Bladder microvascular endothelial cell (primary cell): ENCODE results near the gene DUSP16. TPM values are rescaled to one million over a fixed set of nuclear protein-coding genes. Genes with fewer than 3 reads are reported as not detected.

Experiments
- total RNA-seq: library from RNA; depleted of rRNA; stranded (reverse); fragments of >200 nt; gene quantifications from 2 replicates; pipeline ENCODE4 v1.2.3, GENCODE V29; 2014

The DUSP16 gene, protein sequence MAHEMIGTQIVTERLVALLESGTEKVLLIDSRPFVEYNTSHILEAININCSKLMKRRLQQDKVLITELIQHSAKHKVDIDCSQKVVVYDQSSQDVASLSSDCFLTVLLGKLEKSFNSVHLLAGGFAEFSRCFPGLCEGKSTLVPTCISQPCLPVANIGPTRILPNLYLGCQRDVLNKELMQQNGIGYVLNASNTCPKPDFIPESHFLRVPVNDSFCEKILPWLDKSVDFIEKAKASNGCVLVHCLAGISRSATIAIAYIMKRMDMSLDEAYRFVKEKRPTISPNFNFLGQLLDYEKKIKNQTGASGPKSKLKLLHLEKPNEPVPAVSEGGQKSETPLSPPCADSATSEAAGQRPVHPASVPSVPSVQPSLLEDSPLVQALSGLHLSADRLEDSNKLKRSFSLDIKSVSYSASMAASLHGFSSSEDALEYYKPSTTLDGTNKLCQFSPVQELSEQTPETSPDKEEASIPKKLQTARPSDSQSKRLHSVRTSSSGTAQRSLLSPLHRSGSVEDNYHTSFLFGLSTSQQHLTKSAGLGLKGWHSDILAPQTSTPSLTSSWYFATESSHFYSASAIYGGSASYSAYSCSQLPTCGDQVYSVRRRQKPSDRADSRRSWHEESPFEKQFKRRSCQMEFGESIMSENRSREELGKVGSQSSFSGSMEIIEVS
- 6.8 and 17.3 TPM in 2 replicates for total RNA-seq

DNA sequence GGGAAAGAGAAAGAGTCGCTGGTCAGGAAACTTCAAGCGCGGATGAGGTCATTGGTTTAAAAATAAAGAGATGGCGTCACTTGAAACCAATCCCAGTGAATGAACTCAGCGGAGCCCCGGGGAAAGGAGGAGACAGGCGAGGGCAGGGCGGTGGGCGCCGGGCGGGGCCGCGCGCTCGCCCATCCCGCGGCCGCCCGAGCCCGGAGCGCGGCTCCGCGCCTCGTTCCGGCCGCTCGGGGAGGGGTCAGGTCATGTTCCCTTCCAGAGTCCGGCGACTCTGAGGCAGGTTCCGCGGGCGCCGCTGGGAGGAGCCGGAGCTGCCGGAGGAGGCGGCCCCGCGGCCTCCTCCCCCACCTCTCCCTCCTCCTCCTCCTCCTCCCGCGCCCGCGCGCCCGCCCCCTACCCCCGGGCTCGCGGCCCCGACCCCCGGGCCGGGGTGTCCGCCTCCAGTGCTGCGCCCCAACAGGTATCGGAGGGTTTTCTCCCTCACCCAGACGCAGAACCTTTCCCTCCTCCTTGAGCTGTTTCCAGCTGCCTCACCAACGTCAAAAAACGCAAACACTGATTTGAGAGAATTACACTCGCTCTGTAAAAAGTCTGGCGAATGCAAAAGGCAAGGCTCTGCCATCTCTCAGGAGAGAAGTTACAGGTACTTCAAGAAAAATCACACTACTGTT, at the start of gene DUSP16:
TSS of gene DUSP16 (minus strand) at position 279 of the 677 bp plus-strand sequence. CDS start 41,765 bp downstream, outside the sequence.

DNA sequence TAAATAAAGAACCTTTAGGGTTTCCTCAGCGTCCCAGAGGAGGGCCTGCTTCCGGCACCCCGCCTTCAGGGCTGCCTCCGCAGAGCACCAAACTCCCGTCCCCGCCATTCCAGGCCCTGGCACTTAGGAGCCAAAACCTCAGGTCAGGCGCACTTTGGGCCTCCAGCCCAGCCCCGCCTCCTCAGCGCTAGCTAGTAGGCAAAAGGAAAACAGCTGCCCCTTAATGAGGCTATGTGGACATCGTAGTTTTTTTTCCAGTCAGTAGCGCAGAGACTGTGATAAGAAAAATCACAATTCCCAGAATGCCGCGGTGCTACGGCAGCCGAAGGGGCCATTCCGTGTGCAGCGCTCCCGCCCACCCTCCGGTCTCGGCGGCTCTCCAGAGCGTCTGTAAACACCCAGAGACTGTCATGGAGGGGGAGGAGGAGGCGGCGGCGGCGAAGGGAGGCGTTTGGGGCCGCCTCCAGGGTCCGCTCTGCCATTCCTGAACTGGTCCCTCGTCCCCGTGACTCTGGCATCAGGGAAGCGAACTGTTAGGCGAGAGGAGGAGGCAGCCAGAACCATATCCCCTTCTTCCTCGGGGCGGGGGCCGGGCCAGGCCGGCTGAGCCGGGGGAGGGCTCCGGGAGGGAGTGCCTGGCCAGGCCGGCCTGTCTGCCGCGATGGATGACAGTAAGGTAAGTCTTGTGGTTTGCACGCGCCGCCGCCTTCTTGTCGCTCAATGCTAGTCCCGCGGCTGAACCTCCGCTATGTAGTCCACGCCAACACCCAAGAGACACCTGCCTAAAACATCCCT, 49.0 kb upstream of the DUSP16 start, which contains the start of gene CREBL2:
TSS of gene CREBL2 (plus strand) at position 365 of the 795 bp plus-strand sequence. CDS start at position 662, 297 bp downstream.

Other genes with a start within 250 kb of the DUSP16 start
- gene MANSC1, start 212.6 kb downstream of the DUSP16 start, total RNA-seq = 4.7 and 6.5 TPM in 2 replicates
- 5.5 and 6.9 TPM in 2 replicates for gene BORCS5, start 205.8 kb downstream of the DUSP16 start, total RNA-seq
- gene CREBL2, start 49.0 kb upstream of the DUSP16 start, total RNA-seq = 24.4 and 37.3 TPM in 2 replicates
- 0.25 and 0.49 TPM in 2 replicates for gene GPR19, start 133.3 kb upstream of the DUSP16 start, total RNA-seq
- gene CDKN1B, start 154.5 kb upstream of the DUSP16 start, total RNA-seq = 42.2 and 52.3 TPM in 2 replicates
- 15.5 and 22.0 TPM in 2 replicates for gene APOLD1, start 222.8 kb upstream of the DUSP16 start, total RNA-seq